Liver (tissue), 3 donors: ENCODE data around the gene GATAD2B.

Source experiments
- CTCF ChIP-seq: fragments of 150-350 bp; IDR thresholded peaks from 2 replicates; pipeline ENCODE4 v1.5.1; 2017; ENCODE audit warnings: improper control_type of control experiment, low read depth, low read length; ENCODE audit not compliant: missing input control
- EGR1 ChIP-seq, 2 donors: IDR thresholded peaks; 2 replicates each; pipeline ENCODE4 v1.6.1; 2016 to 2018; ENCODE audit warnings: antibody characterized with exemption in 2 of 2, low read depth in 2 of 2
- FOXA1 ChIP-seq: IDR thresholded peaks from 2 replicates; pipeline ENCODE4 v1.6.1; 2016; ENCODE audit warnings: antibody characterized with exemption
- JUND ChIP-seq, 2 donors: IDR thresholded peaks; 2 replicates each; pipeline ENCODE4 v1.6.1; 2016; ENCODE audit warnings: antibody characterized with exemption in 2 of 2
- MAX ChIP-seq: IDR thresholded peaks from 2 replicates; pipeline ENCODE4 v1.6.1; 2016; ENCODE audit warnings: antibody characterized with exemption
- RAD21 ChIP-seq, 2 donors: IDR thresholded peaks; 2 replicates each; pipeline ENCODE4 v1.6.1; 2016; ENCODE audit warnings: antibody characterized with exemption in 2 of 2, mild to moderate bottlenecking in 2 of 2
- REST ChIP-seq: IDR thresholded peaks from 2 replicates; pipeline ENCODE4 v1.6.1; 2016; ENCODE audit warnings: antibody characterized with exemption, mild to moderate bottlenecking
- RXRA ChIP-seq, 2 donors: IDR thresholded peaks; 2 replicates each; pipeline ENCODE4 v1.6.1; 2017 to 2018; ENCODE audit warnings: antibody characterized with exemption in 2 of 2, mild to moderate bottlenecking in 1 of 2
- SP1 ChIP-seq: IDR thresholded peaks from 2 replicates; pipeline ENCODE4 v1.6.1; 2018; ENCODE audit warnings: antibody characterized with exemption, mild to moderate bottlenecking
- TAF1 ChIP-seq: conservative IDR thresholded peaks from 2 replicates; pipeline ENCODE4 v1.6.1; 2016; ENCODE audit warnings: antibody characterized with exemption, mild to moderate bottlenecking
- YY1 ChIP-seq: IDR thresholded peaks from 2 replicates; pipeline ENCODE4 v1.6.1; 2016; ENCODE audit warnings: antibody characterized with exemption, mild to moderate bottlenecking
- ZBTB33 ChIP-seq: IDR thresholded peaks from 2 replicates; pipeline ENCODE4 v1.6.1; 2016; ENCODE audit warnings: antibody characterized with exemption
- donor health status: healthy.
- donor health status: healthy.

GRCh38 chr1:153776352-153776751 lies 146.4 kb downstream of the GATAD2B start:
- TF ChIP-seq CTCF (no peak), RXRA (IDR thresholded peaks at IDR 0.05) (no peak), TAF1 (no peak), RAD21 (IDR thresholded peaks at IDR 0.05) (no peak), SP1 (no peak), JUND (IDR thresholded peaks at IDR 0.05) (no peak), FOXA1 (no peak), REST (no peak), YY1 (no peak), ZBTB33 (no peak), MAX (no peak), EGR1 (IDR thresholded peaks at IDR 0.05; ENCODE audit: low read depth in 2 of 2) (no peak)
